Mesenchymal stem cell (in vitro differentiated cells and primary cell): ENCODE measurements around the gene CNTRL.
"Not testable (repeated sequence)": the region's sequence is repeated elsewhere in the genome, so short reads cannot be mapped to it uniquely, and the experiment has no call there.

Experiments used
- DNase-seq: peaks from one replicate; pipeline ENCODE4 v3.0.0-alpha.2; 2013
- H2AFZ ChIP-seq: one replicate; pipeline ENCODE4 v1.6.1; 2013; ENCODE audit warnings: low read depth, mild to moderate bottlenecking, control low read depth, inconsistent platforms, low read length, moderate library complexity
- H2AK5ac ChIP-seq: 2 replicates; pipeline ENCODE4 v1.6.1; 2013; ENCODE audit warnings: low read length, moderate library complexity, mild to moderate bottlenecking, inconsistent platforms; ENCODE audit not compliant: severe bottlenecking
- H2BK120ac ChIP-seq: one replicate; pipeline ENCODE4 v1.6.1; 2013; ENCODE audit warnings: low read depth, mild to moderate bottlenecking, inconsistent platforms, low read length, moderate library complexity
- H2BK12ac ChIP-seq, 2 experiments: one replicate each; pipeline ENCODE4 v1.6.1; 2013; ENCODE audit warnings: inconsistent platforms in 2 of 2, low read length in 2 of 2, mild to moderate bottlenecking in 2 of 2, moderate library complexity in 2 of 2, control low read depth in 1 of 2
- H2BK15ac ChIP-seq: one replicate; pipeline ENCODE4 v1.6.1; 2013; ENCODE audit warnings: mild to moderate bottlenecking, low read depth, inconsistent platforms; ENCODE audit not compliant: poor library complexity, severe bottlenecking
- H2BK5ac ChIP-seq: 2 replicates; pipeline ENCODE4 v1.6.1; 2013; ENCODE audit warnings: low read depth, mild to moderate bottlenecking, low read length, control low read depth, inconsistent platforms; ENCODE audit not compliant: poor library complexity, severe bottlenecking
- H3K14ac ChIP-seq, 2 experiments: one replicate each; pipeline ENCODE4 v1.6.1; 2013; ENCODE audit warnings: inconsistent platforms in 2 of 2, low read length in 2 of 2, control low read depth in 1 of 2, mild to moderate bottlenecking in 1 of 2, moderate library complexity in 1 of 2
- H3K18ac ChIP-seq, 2 experiments: one replicate each; pipeline ENCODE4 v1.6.1; 2013; ENCODE audit warnings: inconsistent platforms in 2 of 2, low read length in 2 of 2, control low read depth in 1 of 2, low read depth in 1 of 2, mild to moderate bottlenecking in 1 of 2
- H3K23ac ChIP-seq, 2 experiments: one replicate each; pipeline ENCODE4 v1.6.1; 2013; ENCODE audit warnings: inconsistent platforms in 2 of 2, low read length in 2 of 2, mild to moderate bottlenecking in 2 of 2, moderate library complexity in 2 of 2, control low read depth in 1 of 2
- H3K27ac ChIP-seq: 2 replicates; pipeline ENCODE4 v1.5.1; 2013; ENCODE audit warnings: mild to moderate bottlenecking, moderate library complexity, low read length, control low read depth, inconsistent platforms; ENCODE audit not compliant: poor library complexity, severe bottlenecking
- H3K27me3 ChIP-seq, 2 experiments: 2 replicates each; pipeline versions ENCODE4 v1.6.1 to v1.7.0; 2013; ENCODE audit warnings: low read length in 2 of 2, mild to moderate bottlenecking in 2 of 2, moderate library complexity in 2 of 2, control low read depth in 1 of 2, inconsistent platforms in 1 of 2; ENCODE audit not compliant: control insufficient read depth in 1 of 2, insufficient read depth in 1 of 2
- H3K36me3 ChIP-seq, 2 experiments: 2 replicates each; pipeline versions ENCODE4 v1.6.1 to v1.7.0; 2013; ENCODE audit warnings: low read length in 2 of 2, control low read depth in 1 of 2, inconsistent platforms in 1 of 2, low read depth in 1 of 2, mild to moderate bottlenecking in 1 of 2; ENCODE audit not compliant: insufficient read depth in 2 of 2, control insufficient read depth in 1 of 2
- H3K4ac ChIP-seq, 2 experiments: one replicate each; pipeline ENCODE4 v1.6.1; 2013; ENCODE audit warnings: inconsistent platforms in 2 of 2, low read length in 2 of 2, mild to moderate bottlenecking in 2 of 2, moderate library complexity in 2 of 2, control low read depth in 1 of 2, low read depth in 1 of 2
- H3K4me1 ChIP-seq: 2 replicates; pipeline ENCODE4 v1.6.1; 2013; ENCODE audit warnings: low read depth, low read length, control low read depth; ENCODE audit not compliant: control insufficient read depth, insufficient read depth
- H3K4me2 ChIP-seq: 2 replicates; pipeline ENCODE4 v1.6.1; 2013; ENCODE audit warnings: low read length, mild to moderate bottlenecking, inconsistent platforms; ENCODE audit not compliant: poor library complexity, severe bottlenecking
- H3K4me3 ChIP-seq, 2 experiments: 2 replicates each; pipeline versions ENCODE4 v1.5.1 to v1.7.0; 2013; ENCODE audit warnings: low read length in 2 of 2, mild to moderate bottlenecking in 2 of 2, control low read depth in 1 of 2, low read depth in 1 of 2; ENCODE audit not compliant: insufficient read depth in 1 of 2
- H3K79me1 ChIP-seq: replicated peaks from 2 replicates; pipeline ENCODE4 v1.6.1; 2013; ENCODE audit warnings: mild to moderate bottlenecking, control low read depth, low read length, inconsistent platforms; ENCODE audit not compliant: poor library complexity, severe bottlenecking
- H3K9ac ChIP-seq: 2 replicates; pipeline ENCODE4 v1.7.0; 2013; ENCODE audit warnings: mild to moderate bottlenecking, low read length, moderate library complexity
- H3K9me3 ChIP-seq: 2 replicates; pipeline ENCODE4 v1.7.0; 2013; ENCODE audit warnings: mild to moderate bottlenecking, low read length; ENCODE audit not compliant: control insufficient read depth
- H4K8ac ChIP-seq: one replicate; pipeline ENCODE4 v1.6.1; 2013; ENCODE audit warnings: inconsistent platforms, mild to moderate bottlenecking, low read length, moderate library complexity
- H4K91ac ChIP-seq: one replicate; pipeline ENCODE4 v1.6.1; 2013; ENCODE audit warnings: mild to moderate bottlenecking, low read length, inconsistent platforms
- whole genome bisulfite sequencing: methylation state at CpG from one replicate; pipeline ENCODE4 v1.1.7; 2013; ENCODE audit warnings: mixed read lengths; 5-methylcytosine and 5-hydroxymethylcytosine counted together

CNTRL gene

GRCh38 chr9:121179373-121179721, 104.6 kb downstream of the CNTRL start:
- H2AK5ac ChIP-seq, H4K91ac ChIP-seq, H3K4ac ChIP-seq, H3K27ac ChIP-seq, H2BK15ac ChIP-seq, DNase-seq, H3K27me3 ChIP-seq, H2AFZ ChIP-seq, H3K9ac ChIP-seq, H2BK5ac ChIP-seq, H3K4me2 ChIP-seq, H3K23ac ChIP-seq, H4K8ac ChIP-seq, H3K4me1 ChIP-seq, H2BK12ac ChIP-seq, H3K14ac ChIP-seq, H3K9me3 ChIP-seq, H3K18ac ChIP-seq, H3K4me3 ChIP-seq, H2BK120ac ChIP-seq: not testable (repeated sequence)
- peaks cover 11 to 94% of the 10 kb centered on the region in 2 experiments for H3K36me3 ChIP-seq
- WGBS = no CpG with 5 or more reads among the region's 1 CpG
- H3K79me1 ChIP-seq = peaks cover 13% of the 10 kb centered on the region

- DNase-seq = no peak
- H2AK5ac ChIP-seq = no peak overlapping the region
Observed at GRCh38 chr9:121179930-121180681, 105.4 kb downstream of the CNTRL start.

GRCh38 chr9:121182101-121182836, 107.5 kb downstream of the CNTRL start:
- H3K4me3 ChIP-seq = no peak overlapping the region
- no peak for DNase-seq
- H3K36me3 ChIP-seq = peaks cover 3 to 90% of the 10 kb centered on the region in 2 experiments
- no peak overlapping the region for H3K23ac ChIP-seq
- peak overlapping the region; percentile 27 for H3K27ac ChIP-seq
- no peak overlapping the region for H2BK120ac ChIP-seq
- H4K91ac ChIP-seq = no peak overlapping the region
- no peaks in the 10 kb centered on the region for H3K27me3 ChIP-seq
- no peak overlapping the region for H3K4me2 ChIP-seq
- H3K4me1 ChIP-seq = peaks cover 1% of the 10 kb centered on the region
- H3K9me3 ChIP-seq = no peaks in the 10 kb centered on the region
- no peak overlapping the region for H2BK12ac ChIP-seq
- H3K18ac ChIP-seq = no peak overlapping the region
- H2AK5ac ChIP-seq = no peak overlapping the region
- H3K4ac ChIP-seq = no peak overlapping the region
- WGBS = 98% methylated on average over 3 of the region's 3 CpGs
- no peak overlapping the region for H4K8ac ChIP-seq
- no peak overlapping the region for H2BK15ac ChIP-seq
- no peak overlapping the region for H3K14ac ChIP-seq
- no peak overlapping the region for H2AFZ ChIP-seq
- H3K79me1 ChIP-seq = peaks cover 11% of the 10 kb centered on the region
- H3K9ac ChIP-seq = no peak overlapping the region
- no peak overlapping the region for H2BK5ac ChIP-seq

More at GRCh38 chr9:121179930-121180681, 105.4 kb downstream of the CNTRL start:
- Histone ChIP-seq H3K4me2 (no peak overlapping the region), H3K4me1 (peaks cover 1% of the 10 kb centered on the region), H4K8ac (no peak overlapping the region), H2BK120ac (no peak overlapping the region), H3K9ac (no peak overlapping the region), H3K79me1 (peaks cover 12% of the 10 kb centered on the region), H2BK15ac (no peak overlapping the region), H3K14ac (no peak overlapping the region), H3K4me3 (no peak overlapping the region), H3K36me3 (peaks cover 9 to 92% of the 10 kb centered on the region in 2 experiments), H3K18ac (no peak overlapping the region), H3K4ac (no peak overlapping the region), H2BK5ac (no peak overlapping the region), H4K91ac (no peak overlapping the region), H3K9me3 (no peaks in the 10 kb centered on the region), H2AFZ (no peak overlapping the region), H3K23ac (no peak overlapping the region), H3K27ac (no peak overlapping the region), H2BK12ac (no peak overlapping the region), H3K27me3 (no peaks in the 10 kb centered on the region)
- WGBS = 89% methylated on average over 3 of the region's 3 CpGs

- no peak overlapping the region for H2AFZ ChIP-seq
- H3K27me3 ChIP-seq = no peaks in the 10 kb centered on the region
- no peak overlapping the region for H2BK5ac ChIP-seq
- no peak overlapping the region for H2BK15ac ChIP-seq
- H4K91ac ChIP-seq = no peak overlapping the region
- no peak overlapping the region for H3K4ac ChIP-seq
- peak overlapping the region; percentile 35 for H3K27ac ChIP-seq
- H3K79me1 ChIP-seq = peaks cover 11% of the 10 kb centered on the region
- DNase-seq = no peak
- H3K9me3 ChIP-seq = no peaks in the 10 kb centered on the region
- no peak overlapping the region for H3K14ac ChIP-seq
- H3K9ac ChIP-seq = no peak overlapping the region
- H3K4me3 ChIP-seq = no peak overlapping the region
- no peak overlapping the region for H2AK5ac ChIP-seq
- no peak overlapping the region for H4K8ac ChIP-seq
- H2BK12ac ChIP-seq = no peak overlapping the region
- H2BK120ac ChIP-seq = no peak overlapping the region
- no peak overlapping the region for H3K18ac ChIP-seq
- H3K36me3 ChIP-seq = peaks cover 3 to 83% of the 10 kb centered on the region in 2 experiments
- H3K4me2 ChIP-seq = no peak overlapping the region
- no peak overlapping the region for H3K23ac ChIP-seq
- H3K4me1 ChIP-seq = peaks cover 1% of the 10 kb centered on the region
Observed at GRCh38 chr9:121182989-121183388, 108.2 kb downstream of the CNTRL start.
